Measurements from ENCODE around the gene HSPH1.
"Not testable (repeated sequence)": the region's sequence is repeated elsewhere in the genome, so short reads cannot be mapped to it uniquely, and the experiment has no call there.

Gene HSPH1

GRCh38 chr13:31124204-31124603, 37.5 kb downstream of the HSPH1 start:
- DNase-seq: no peak

- DNase-seq: no peak
Observed at GRCh38 chr13:31122544-31123260, 39.0 kb downstream of the HSPH1 start.

- DNase-seq: no peak
Observed at GRCh38 chr13:31122143-31122542, 39.6 kb downstream of the HSPH1 start.

GRCh38 chr13:31121379-31122140, 40.1 kb downstream of the HSPH1 start:
- DNase-seq: no peak

- no peak for DNase-seq
Observed at GRCh38 chr13:31119966-31120700, 41.6 kb downstream of the HSPH1 start.

GRCh38 chr13:31119526-31119925, 42.2 kb downstream of the HSPH1 start:
- no peak for DNase-seq

GRCh38 chr13:31116224-31116623, 45.5 kb downstream of the HSPH1 start:
- DNase-seq: no peak

- no peak for DNase-seq
Observed at GRCh38 chr13:31115616-31116015, 46.1 kb downstream of the HSPH1 start.

- no peak for DNase-seq
Observed at GRCh38 chr13:31114641-31115040, 47.1 kb downstream of the HSPH1 start.

GRCh38 chr13:31111136-31111535, 50.6 kb downstream of the HSPH1 start:
- DNase-seq: no peak

- no peak for DNase-seq
Observed at GRCh38 chr13:31110617-31111016, 51.1 kb downstream of the HSPH1 start.

GRCh38 chr13:31110169-31110568, 51.5 kb downstream of the HSPH1 start:
- no peak for DNase-seq

GRCh38 chr13:31107109-31107508, 54.6 kb downstream of the HSPH1 start:
- no peak for DNase-seq

- DNase-seq: no peak
Observed at GRCh38 chr13:31105856-31106255, 55.8 kb downstream of the HSPH1 start.

- DNase-seq: no peak
Observed at GRCh38 chr13:31105020-31105795, 56.5 kb downstream of the HSPH1 start.

- DNase-seq: no peak
Observed at GRCh38 chr13:31102905-31103304, 58.8 kb downstream of the HSPH1 start.

GRCh38 chr13:31101472-31102170, 60.1 kb downstream of the HSPH1 start:
- no peak for DNase-seq

GRCh38 chr13:31100721-31101120, 61.0 kb downstream of the HSPH1 start:
- DNase-seq: no peak

GRCh38 chr13:31097911-31098434, 63.7 kb downstream of the HSPH1 start:
- DNase-seq: not testable (repeated sequence)

- DNase-seq: no peak
Observed at GRCh38 chr13:31096654-31097302, 64.9 kb downstream of the HSPH1 start.

- no peak for DNase-seq
Observed at GRCh38 chr13:31094331-31095015, 67.2 kb downstream of the HSPH1 start.
